GM19035 (cell line): Measurements from ENCODE around the gene C17orf107.
"Not testable (repeated sequence)": the region's sequence is repeated elsewhere in the genome, so short reads cannot be mapped to it uniquely, and the experiment has no call there.

ENCODE experiments used
- ATAC-seq: cut with Tn5 transposase; IDR thresholded peaks from one replicate; pipeline ENCODE4 v1.9.1; 2021; ENCODE audit not compliant: unreplicated experiment

The C17orf107 gene

DNA sequence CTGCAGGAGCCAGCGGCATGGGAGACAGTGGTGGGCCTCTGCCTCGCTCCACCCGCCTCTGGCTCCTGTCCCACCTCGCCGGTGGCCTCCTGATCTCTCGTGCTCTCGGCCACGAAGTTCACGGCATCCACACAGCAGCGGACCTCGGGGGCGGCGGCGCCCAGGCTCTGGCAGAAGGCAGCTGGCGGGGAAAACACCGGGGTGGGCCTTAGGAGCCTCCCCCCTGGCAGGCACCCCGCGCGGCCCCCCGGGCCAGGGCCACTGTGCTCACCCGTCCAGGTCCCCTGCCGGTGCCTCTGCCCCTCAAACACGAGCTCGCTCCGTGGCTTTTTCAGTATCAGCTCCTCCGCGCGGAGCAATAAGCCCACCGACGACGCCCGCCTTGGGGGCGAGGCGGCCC, 409 bp upstream of the C17orf107 start:
- ATAC-seq, result peak; percentile 3

DNA sequence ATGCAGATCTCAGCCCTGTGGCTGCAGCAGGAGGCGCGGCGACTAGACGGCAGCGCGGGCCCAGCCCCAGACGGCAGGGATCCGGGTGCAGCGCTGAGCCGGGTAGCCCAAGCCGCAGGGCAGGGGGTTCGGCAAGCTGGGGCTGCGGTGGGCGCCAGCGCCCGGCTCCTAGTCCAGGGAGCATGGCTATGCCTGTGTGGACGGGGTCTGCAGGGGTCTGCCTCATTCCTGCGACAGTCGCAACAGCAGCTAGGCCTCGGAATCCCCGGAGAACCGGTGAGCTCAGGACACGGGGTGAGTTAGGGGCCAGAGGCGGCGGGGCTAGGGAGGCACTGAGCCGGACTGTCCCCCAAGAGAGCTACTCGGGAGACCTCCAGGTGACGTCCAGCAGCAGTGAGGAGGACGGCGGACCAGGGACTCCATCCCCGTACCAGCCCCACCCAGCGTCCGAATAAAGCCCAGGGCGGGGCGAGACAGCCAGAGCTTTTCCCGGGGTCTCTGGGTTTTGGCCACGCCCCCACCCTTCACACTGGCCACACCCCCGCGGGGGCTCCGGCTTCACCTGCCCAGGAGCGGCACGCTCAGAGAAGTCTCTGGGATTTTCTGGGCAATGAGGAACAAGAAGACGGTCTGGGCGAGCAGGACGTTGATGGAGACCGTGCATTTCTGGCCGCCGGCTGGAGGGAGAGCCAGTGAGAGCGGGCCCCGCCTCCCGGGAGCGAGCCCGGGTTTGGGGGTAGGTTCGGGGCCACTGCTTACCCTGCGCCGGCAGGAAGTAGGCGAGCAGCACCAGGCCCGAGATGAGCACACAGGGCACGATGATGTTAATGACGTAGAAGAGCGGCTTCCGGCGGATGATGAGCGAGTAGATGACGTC, 1.1 kb downstream of the C17orf107 start:
- no peak for ATAC-seq

DNA sequence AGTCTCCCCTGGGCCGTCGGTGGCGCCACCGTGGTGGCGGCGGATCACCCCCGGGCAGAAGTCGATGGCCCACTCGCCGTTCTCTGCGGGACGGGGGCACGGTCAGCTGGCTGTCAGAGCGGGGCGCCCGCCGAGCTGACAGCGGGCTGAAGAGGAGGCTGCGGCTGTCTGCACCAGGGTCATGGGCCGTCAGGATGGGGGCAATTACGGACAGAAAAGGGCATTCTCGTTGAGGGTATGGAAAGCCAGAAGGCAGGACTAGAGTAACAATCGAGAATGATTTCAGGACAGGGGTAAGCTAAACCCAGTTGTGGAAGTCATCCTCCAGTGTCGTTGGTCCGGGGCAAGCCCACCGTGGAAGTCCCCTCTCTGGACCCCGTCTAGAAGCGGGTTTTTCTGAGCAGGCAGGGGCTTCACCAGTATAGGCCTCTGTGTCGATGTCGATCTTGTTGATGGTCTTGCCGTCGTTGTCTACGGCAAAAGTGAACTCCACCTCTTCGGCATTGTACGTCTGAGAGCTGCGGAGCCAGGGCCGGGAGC, 1.8 kb downstream of the C17orf107 start:
- no peak for ATAC-seq

DNA sequence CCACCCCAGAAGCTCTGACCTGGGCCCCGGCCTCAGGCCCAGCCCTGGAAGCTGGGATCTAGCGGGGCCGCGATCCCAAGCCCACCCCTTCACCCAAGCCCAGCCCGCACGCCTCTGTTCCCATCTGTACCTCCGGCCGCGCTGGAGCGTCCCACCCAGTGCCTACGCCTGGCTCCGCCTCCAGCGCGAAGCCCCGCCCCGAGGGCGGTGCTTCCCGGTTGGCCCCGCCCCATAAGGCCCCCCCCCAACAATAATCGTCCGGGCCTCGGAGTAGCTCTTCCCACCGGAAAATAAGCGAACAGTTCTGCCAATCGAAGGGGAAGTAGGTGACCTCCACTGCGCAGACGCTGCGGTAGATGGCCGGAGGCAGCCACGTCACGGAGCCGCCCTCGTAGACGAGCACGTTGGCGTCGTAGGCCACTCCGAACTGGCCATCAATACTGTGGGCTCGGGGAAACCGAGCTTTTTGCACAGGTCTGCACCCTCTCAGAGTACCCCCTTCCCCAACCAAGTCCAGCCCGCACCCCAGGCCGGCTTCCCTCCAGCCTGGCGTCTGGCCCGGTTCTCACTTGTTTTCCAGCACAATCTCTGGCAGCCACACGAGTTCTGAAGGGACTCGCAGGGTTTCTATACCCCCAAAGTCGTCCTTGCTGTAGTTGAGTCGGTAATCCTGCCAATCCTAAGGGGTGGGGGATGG, 2.5 kb downstream of the C17orf107 start:
- ATAC-seq, result no peak

DNA sequence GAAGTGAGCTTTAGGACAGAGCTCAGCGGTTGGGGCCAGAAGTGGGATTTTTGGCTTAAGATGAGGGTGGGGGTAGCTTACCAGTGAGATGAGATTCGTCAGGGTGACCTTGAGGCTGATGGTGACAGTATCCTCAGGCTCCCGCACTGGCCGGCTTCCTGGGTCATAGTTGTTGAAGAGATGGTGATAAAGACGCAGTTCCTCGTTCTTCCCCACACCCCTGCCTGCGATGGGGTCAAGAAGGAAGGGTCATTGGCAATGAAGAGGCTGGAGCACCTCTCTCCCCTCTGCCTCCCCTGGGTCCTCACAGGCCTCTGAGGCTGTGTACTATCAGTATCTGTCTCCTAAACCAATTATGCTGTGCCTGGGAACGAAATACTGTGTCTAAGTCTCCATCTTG, 3.2 kb downstream of the C17orf107 start:
- no peak for ATAC-seq

DNA sequence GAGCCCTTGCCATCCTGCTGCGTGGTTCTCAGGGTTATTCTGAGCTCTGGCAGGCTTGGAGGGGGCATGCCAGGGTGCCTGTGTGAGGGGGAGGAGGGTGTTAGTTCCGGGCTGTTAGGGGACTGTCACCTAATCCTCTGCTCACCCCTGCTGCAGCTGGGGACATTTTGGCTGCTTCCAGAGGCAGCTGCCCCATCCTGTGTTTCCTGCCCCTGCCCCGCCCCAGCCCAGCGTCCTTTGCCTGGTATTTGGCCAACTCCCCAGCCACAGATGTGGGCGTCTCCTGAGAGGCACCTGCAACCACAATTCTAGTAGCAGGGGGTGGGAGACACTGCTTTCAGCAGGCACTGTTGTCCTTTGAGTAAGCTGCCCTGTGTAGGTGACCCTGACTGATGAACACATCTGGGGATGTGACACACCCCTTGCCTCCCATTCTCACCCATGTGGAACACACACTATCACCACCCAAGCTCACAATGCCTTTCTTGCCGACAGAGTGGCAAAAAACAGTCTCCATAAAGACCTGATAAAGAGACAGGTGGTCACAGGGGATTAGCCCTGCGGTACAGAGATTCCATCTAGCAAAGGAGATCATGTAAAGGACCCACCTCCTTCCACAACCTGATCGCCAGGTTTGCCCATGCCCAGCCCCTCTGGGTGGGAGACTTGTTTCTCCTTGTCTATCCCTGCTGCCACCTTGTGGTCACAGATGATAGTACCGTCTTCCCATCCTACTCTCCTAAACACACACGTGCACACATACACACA, 3.9 kb downstream of the C17orf107 start, which contains the start of gene CHRNE:
CHRNE (minus strand) TSS at position 48 of the 768 bp plus-strand sequence; CDS start at position 13, 35 bp downstream.
- ATAC-seq, result no peak

DNA sequence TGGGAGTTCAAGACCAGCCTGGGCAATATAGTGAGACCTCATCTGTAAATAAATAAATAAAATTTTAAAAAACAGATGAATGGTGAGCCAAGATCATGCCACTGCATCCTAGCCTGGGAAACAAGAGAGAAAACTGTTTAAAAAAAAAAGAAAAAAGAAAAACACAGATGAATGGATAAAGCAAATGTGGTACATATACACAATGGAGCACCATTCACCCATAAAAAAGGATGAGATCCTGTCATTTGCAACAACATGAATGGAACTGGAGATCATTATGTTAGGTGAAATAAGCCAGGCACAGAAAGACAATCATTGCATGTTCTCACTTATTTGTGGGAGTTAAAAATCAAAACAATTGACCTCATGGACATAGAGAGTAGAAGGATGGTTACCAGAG, 7.3 kb downstream of the C17orf107 start:
- not testable (repeated sequence) for ATAC-seq

DNA sequence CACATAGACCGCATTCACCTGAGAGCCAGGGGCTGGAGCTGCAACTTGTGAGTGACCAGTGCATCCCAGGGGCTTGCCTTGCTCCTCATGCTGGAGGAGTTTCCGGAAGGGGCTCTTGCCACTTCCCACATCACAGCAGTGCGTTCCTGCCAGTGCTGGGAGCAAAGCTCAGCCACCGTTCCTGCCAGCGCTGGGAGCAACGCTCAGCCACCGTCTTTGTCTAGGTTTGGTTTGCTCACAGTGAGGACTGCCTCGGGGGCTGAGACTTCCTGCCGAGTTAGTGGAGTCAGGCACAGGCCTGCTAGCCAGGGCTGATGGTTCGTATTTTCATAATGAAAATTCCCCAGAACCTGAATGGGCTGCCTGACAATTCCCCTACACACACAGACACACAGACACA, 9.0 kb downstream of the C17orf107 start:
- no peak for ATAC-seq

DNA sequence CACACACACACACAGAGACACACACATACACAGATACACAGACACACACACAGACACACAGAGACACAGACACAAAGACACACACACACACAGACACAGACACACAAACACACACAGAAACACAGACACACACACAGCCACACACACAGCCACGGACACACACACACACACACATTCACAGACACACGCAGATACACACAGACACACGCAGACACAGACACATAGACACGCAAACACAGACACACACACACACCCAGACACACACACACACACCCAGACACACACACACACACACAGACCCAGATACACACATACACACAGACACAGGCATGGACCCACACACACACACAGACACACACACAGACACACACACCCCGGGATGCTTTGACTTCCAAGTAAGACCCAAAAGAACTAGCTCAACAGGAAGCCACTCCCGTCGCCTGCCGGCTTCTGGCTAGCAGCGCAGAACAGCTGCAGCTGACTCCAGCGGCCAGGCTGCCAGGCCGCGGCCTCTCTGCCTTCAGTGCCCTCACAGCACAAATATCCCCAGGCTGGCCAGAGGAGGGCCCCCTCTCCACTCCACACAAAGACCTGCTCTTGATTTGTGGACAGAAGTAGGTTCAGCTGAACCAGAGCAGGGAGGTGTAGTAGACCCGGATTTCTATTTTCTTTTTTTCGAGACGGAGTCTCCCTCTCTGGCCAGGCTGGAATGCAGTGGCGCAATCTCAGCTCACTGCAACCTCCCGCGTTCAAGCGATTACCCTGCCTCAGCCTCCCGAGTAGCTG, 9.6 kb downstream of the C17orf107 start:
- ATAC-seq, result no peak

DNA sequence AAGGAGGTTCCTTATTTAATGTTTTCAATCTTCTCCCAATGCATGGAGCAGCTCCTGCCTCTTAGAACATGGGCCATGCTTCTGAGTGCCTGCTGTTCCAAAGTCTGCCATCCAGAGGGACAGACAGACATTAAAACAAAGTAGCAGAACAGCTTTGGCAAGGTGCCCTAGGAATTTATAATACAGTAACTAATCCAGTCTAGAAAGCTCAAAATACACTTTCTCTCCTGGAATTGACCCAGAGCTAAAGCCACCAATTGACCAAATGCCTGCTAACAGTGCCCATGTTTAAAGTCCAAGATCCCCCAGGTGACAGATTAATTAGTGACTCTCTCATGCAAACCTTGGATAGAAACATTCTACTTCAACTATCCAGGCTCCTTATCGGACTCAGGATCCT, 14.7 kb downstream of the C17orf107 start:
- ATAC-seq, result no peak

DNA sequence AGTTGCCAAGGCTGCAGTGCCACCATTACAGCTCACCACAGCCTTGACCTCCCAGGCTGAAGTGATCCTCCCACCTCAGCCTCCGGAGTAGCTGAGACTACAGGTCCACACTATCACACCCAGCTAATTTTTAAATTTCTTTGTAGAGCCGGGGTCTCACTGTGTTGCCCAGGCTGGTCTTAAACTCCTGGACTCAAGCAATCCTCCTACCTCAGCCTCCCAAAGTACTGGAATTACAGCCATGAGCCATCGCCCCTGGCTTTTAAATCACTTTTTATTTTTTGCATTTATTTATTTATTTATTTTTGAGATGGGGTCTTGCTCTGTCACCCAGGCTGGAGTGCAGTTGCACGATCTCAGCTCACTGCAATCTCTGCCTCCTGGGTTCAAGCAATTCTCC, 15.2 kb downstream of the C17orf107 start:
- not testable (repeated sequence) for ATAC-seq

DNA sequence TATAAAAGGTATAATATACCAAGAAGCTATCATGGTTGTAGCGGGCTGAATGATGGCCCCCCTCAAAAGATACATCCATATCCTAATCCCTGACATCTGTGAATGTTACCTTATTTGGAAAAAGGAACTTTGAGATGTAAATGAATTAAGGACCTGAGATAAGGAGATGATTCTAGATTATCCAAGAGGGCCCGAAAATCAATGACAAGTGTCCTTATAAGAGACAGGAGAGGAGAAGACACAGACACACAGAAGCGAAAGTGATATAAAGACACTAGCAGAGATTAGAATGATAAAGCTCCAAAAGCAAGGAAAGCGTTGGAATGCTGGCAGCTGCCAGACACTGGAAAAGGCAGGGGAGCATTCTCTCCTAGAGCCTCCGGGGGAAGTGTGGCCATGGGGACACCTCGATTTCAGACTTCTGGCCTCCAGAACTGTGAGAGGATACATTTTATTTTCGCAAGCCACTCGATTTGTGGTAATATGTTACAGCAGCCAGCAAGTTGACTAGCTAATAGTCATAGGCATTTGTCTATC, 20.2 kb downstream of the C17orf107 start:
- ATAC-seq, result no peak

DNA sequence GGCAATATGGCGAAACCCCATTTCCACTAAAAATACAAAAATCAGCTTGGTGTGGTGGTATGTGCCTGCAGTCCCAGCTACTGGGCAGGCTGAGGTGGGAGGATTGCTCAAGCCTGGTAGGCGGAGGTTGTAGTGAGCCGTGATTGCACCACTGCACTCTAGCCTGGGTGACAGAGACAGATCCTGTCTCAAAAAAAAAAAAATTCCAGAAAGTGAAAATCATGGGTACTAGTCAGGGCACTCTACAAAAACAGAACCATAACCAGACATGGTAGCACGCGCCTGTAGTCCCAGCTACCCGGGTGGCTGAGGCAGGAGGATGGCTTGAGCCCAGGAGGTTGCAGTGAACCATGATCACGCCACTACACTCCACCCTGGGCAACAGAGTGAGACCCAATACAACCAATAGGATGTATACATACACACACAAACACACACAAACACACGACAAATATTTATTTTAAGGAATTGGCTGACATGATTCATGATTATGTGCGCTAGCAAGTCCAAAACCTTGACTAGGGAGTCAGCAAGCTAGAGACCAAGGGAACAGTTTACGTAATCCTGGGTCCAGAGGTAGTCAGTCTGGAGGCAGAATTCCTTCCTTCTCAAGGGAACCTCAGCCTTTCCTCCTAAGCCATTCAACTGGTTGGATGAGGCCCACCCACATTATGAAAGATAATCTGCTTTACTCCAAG, 21.2 kb downstream of the C17orf107 start:
- ATAC-seq, result no peak

DNA sequence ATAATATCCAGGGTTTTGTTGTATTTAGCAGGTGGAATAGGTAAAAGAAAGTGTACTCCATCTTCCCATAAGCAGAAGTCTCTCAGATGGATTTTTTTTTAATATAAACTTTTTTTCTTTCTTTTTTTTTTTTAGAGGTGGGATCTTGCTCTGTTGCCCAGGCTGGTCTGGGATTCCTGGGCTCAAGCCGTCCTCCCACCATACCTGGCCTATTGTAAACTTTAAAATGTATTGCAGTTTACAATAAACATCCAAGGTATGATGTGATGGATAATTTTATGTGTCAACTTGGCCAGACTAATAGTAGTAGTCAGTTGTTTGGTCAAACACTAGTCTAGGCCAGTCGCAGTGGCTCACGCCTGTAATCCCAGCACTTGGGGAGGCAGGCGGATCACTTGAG, 22.0 kb downstream of the C17orf107 start:
- ATAC-seq, result no peak

DNA sequence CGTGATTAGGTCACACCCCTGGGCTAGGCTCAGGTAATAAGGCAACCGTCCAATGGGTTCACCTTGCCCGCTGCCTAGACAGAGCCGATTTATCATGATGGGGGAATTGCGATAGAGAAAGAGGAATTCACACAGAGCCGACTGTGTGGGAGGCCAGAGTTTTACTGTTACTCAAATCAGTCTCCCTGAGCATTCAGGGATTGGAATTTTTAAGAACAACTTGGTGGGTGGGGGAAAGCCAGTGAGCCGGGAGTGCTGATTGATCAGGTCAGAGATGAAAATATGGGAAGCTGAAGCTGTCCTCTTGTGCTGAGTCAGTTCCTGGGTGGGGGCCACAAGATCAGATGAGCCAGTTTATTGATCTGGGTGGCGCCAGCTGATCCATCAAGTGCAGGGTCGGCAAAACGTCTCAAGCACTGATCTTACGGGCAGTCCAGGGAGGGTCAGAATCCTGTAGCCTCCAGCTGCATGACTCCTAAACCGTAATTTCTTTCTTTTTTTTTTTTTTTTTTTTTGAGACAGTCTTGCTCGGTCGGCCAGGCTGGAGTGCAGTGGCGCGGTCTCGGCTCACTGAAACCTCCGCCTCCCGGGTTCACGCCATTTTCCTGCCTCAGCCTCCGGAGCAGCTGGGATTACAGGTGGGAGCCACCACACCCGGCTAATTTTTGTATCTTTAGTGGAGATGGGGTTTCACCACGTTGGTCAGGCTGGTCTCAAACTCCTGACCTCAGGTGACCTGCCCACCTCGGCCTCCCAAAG, 27.4 kb downstream of the C17orf107 start:
- not testable (repeated sequence) for ATAC-seq

DNA sequence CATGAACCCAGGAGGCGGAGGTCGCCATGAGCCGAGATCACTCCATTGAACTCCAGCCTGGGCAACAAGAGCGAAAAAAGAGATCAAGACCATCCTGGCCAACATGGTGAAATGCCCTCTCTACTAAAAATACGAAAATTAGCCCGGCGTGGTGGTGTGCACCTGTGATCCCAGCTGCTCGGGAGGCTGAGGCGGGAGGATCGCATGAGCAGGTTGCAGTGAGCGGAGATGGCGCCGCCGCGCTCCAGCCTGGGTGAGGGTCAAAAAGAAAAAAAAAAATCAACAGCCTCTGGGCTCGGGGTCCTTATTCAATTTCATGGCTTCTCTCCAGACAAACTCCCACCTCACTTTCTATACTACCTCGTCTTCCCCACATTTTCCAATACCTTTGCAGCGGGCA, 29.5 kb downstream of the C17orf107 start:
- ATAC-seq, result no peak

DNA sequence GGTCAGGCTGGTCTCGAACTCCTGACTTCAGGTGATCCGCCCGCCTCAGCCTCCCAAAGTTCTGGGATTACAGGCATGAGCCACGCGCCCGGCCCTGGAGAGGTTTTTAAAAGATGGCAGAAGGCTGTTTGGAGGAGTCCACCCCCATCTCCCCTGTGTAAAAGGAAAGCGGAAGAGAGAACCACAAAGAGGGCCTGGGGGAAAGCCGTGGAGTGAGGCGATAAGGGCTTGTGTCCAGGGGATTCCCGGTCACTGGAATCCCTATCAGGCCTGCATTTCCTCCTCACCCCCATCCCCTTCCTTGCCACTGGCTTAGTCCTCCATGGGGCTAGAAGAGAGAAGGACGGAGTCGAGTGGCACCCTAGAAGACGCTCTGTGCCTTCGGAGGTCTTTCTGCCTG, 32.6 kb downstream of the C17orf107 start, which contains the start of gene GP1BA:
GP1BA (plus strand) TSS at position 315 of the 400 bp plus-strand sequence. CDS start 328 bp downstream, outside the sequence.
- ATAC-seq, result no peak

DNA sequence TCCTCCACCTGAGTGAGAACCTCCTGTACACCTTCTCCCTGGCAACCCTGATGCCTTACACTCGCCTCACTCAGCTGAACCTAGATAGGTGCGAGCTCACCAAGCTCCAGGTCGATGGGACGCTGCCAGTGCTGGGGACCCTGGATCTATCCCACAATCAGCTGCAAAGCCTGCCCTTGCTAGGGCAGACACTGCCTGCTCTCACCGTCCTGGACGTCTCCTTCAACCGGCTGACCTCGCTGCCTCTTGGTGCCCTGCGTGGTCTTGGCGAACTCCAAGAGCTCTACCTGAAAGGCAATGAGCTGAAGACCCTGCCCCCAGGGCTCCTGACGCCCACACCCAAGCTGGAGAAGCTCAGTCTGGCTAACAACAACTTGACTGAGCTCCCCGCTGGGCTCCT, 33.4 kb downstream of the C17orf107 start:
- no peak for ATAC-seq

DNA sequence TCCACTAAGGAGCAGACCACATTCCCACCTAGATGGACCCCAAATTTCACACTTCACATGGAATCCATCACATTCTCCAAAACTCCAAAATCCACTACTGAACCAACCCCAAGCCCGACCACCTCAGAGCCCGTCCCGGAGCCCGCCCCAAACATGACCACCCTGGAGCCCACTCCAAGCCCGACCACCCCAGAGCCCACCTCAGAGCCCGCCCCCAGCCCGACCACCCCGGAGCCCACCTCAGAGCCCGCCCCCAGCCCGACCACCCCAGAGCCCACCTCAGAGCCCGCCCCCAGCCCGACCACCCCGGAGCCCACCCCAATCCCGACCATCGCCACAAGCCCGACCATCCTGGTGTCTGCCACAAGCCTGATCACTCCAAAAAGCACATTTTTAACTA, 34.3 kb downstream of the C17orf107 start:
- no peak for ATAC-seq
